H1 (cell line): ENCODE measurements around the gene ASTL. TPM values are rescaled to one million over a fixed set of nuclear protein-coding genes. Genes with fewer than 3 reads are reported as not detected.

Experiments used
- CTCF ChIA-PET: fragments of 300-600 bp; sonication (Branson Sonifier 250); formaldehyde crosslinking; loops from one replicate; lab custom pipeline; 2021; ENCODE audit not compliant: partially characterized antibody; lab: Charles Lee
- POLR2A ChIA-PET: fragments of 300-600 bp; sonication (Branson Sonifier 250); formaldehyde crosslinking; loops from one replicate; lab custom pipeline; 2021; ENCODE audit warnings: inconsistent platforms; ENCODE audit not compliant: partially characterized antibody; lab: Charles Lee
- DNase-seq, 2 experiments: peaks; one replicate each; pipeline versions ENCODE4 v3.0.0 to v3.0.0-alpha.2; 2010 to 2022; ENCODE audit warnings: low spot score in 2 of 2, low read depth in 1 of 2, mixed read lengths in 1 of 2
- FAIRE-seq: peaks from 2 replicates; lab custom pipeline; 2011; peaks lifted over from hg19 to GRCh38; lab: Jason Lieb, UNC
- H2AFZ ChIP-seq: 2 replicates; pipeline ENCODE4 v1.8.1; 2012; ENCODE audit warnings: low read length, inconsistent platforms
- H2AK5ac ChIP-seq: 2 replicates; pipeline ENCODE4 v1.6.1; 2013; ENCODE audit warnings: low read depth, low read length
- H2BK120ac ChIP-seq: replicated peaks from 2 replicates; pipeline ENCODE3; 2013; ENCODE audit warnings: low read depth, low read length, inconsistent platforms
- H2BK12ac ChIP-seq: 2 replicates; pipeline ENCODE4 v1.6.1; 2013; ENCODE audit warnings: low read depth, low read length
- H2BK15ac ChIP-seq: 2 replicates; pipeline ENCODE4 v1.6.1; 2013; ENCODE audit warnings: low read length
- H2BK20ac ChIP-seq: 2 replicates; pipeline ENCODE4 v1.6.1; 2013; ENCODE audit warnings: low read length
- H2BK5ac ChIP-seq: 2 replicates; pipeline ENCODE4 v1.6.1; 2013; ENCODE audit warnings: low read depth, low read length
- H3K14ac ChIP-seq: 2 replicates; pipeline ENCODE4 v1.6.1; 2013; ENCODE audit warnings: inconsistent platforms; ENCODE audit not compliant: insufficient read length
- H3K18ac ChIP-seq: 2 replicates; pipeline ENCODE4 v1.6.1; 2013; ENCODE audit warnings: low read length; ENCODE audit errors: extremely low read depth
- H3K23ac ChIP-seq: 2 replicates; pipeline ENCODE4 v1.6.1; 2013; ENCODE audit warnings: inconsistent platforms; ENCODE audit not compliant: insufficient read length
- H3K23me2 ChIP-seq: 2 replicates; pipeline ENCODE4 v1.6.1; 2013; ENCODE audit warnings: low read depth, low read length
- H3K27ac ChIP-seq: 2 replicates; pipeline ENCODE4 v1.6.1; 2011; ENCODE audit warnings: low read depth, low read length, inconsistent platforms
- H3K27me3 ChIP-seq, 4 experiments: replicated peaks in 1 of 4; 1 replicate in 1 of 4; 2 replicates in 3 of 4; pipeline versions ENCODE4 v1.6.1 to v1.8.1; 2011 to 2013; ENCODE audit warnings: low read length in 3 of 4, mild to moderate bottlenecking in 3 of 4, inconsistent platforms in 2 of 4, mixed read lengths in 2 of 4, moderate library complexity in 1 of 4; ENCODE audit not compliant: control insufficient read depth in 3 of 4, insufficient read depth in 3 of 4; ENCODE audit errors: extremely low read depth in 1 of 4
- H3K36me3 ChIP-seq, 4 experiments: 2 replicates each; pipeline versions ENCODE4 v1.6.1 to v1.8.1; 2011 to 2013; ENCODE audit warnings: mild to moderate bottlenecking in 4 of 4, low read length in 3 of 4, moderate library complexity in 2 of 4, control low read depth in 1 of 4, inconsistent platforms in 1 of 4; ENCODE audit not compliant: insufficient read depth in 4 of 4, control insufficient read depth in 2 of 4
- H3K4ac ChIP-seq: replicated peaks from 2 replicates; pipeline ENCODE3; 2013; ENCODE audit warnings: low read length, low read depth, mixed read lengths, inconsistent platforms; ENCODE audit not compliant: insufficient read length
- H3K4me1 ChIP-seq, 4 experiments: replicated peaks in 1 of 4; 1 replicate in 1 of 4; 2 replicates in 3 of 4; pipeline versions ENCODE4 v1.6.1 to v1.8.1; 2011 to 2013; ENCODE audit warnings: low read length in 3 of 4, inconsistent platforms in 2 of 4, mixed read lengths in 1 of 4; ENCODE audit not compliant: insufficient read depth in 4 of 4, control insufficient read depth in 3 of 4
- H3K4me2 ChIP-seq, 2 experiments: 2 replicates each; pipeline versions ENCODE4 v1.6.1 to v1.8.1; 2011 to 2013; ENCODE audit warnings: low read depth in 2 of 2, low read length in 2 of 2, control low read depth in 1 of 2, inconsistent platforms in 1 of 2, mild to moderate bottlenecking in 1 of 2; ENCODE audit not compliant: insufficient read depth in 1 of 2
- H3K4me3 ChIP-seq, 4 experiments: fragments of 200-600, 300-600 bp in 1 of 4; sonication (generic), shearing (Covaris generic), sonication (Bioruptor Twin) in 1 of 4; 2 replicates each; pipeline versions ENCODE4 v1.5.1 to v1.8.1; 2011 to 2016; ENCODE audit warnings: low read length in 4 of 4, low read depth in 3 of 4, control low read depth in 2 of 4, inconsistent platforms in 2 of 4, mild to moderate bottlenecking in 2 of 4, mixed read lengths in 1 of 4, moderate library complexity in 1 of 4; ENCODE audit not compliant: insufficient read depth in 2 of 4; ENCODE audit errors: extremely low read depth in 1 of 4
- H3K56ac ChIP-seq: replicated peaks from 2 replicates; pipeline ENCODE3; 2013; ENCODE audit warnings: low read depth, mild to moderate bottlenecking, mixed read lengths, low read length, inconsistent platforms; ENCODE audit not compliant: insufficient read length
- H3K79me1 ChIP-seq: 2 replicates; pipeline ENCODE4 v1.6.1; 2013; ENCODE audit warnings: low read depth, low read length, control low read depth
- H3K79me2 ChIP-seq, 2 experiments: 2 replicates each; pipeline versions ENCODE4 v1.6.1 to v1.8.1; 2012 to 2013; ENCODE audit warnings: low read length in 2 of 2, mild to moderate bottlenecking in 2 of 2, inconsistent platforms in 1 of 2; ENCODE audit not compliant: insufficient read depth in 2 of 2, control insufficient read depth in 1 of 2
- H3K9ac ChIP-seq, 4 experiments: replicated peaks in 1 of 4; 1 replicate in 1 of 4; 2 replicates in 3 of 4; pipeline versions ENCODE4 v1.6.1 to v1.8.1; 2011 to 2013; ENCODE audit warnings: low read depth in 3 of 4, low read length in 3 of 4, control low read depth in 2 of 4, mild to moderate bottlenecking in 2 of 4, moderate library complexity in 2 of 4, inconsistent platforms in 1 of 4; ENCODE audit errors: extremely low read depth in 1 of 4
- H3K9me3 ChIP-seq, 2 experiments: 2 replicates each; pipeline versions ENCODE4 v1.6.1 to v1.8.1; 2012 to 2013; ENCODE audit warnings: mild to moderate bottlenecking in 2 of 2, moderate library complexity in 2 of 2, control low read depth in 1 of 2, inconsistent platforms in 1 of 2, low read depth in 1 of 2, low read length in 1 of 2, mixed read lengths in 1 of 2; ENCODE audit not compliant: insufficient read depth in 2 of 2
- H4K20me1 ChIP-seq, 2 experiments: replicated peaks in 1 of 2; 2 replicates each; pipeline versions ENCODE3 to v1.8.1; 2011 to 2013; ENCODE audit warnings: inconsistent platforms in 2 of 2, low read length in 2 of 2, mild to moderate bottlenecking in 1 of 2; ENCODE audit not compliant: insufficient read depth in 2 of 2, control insufficient read depth in 1 of 2
- H4K5ac ChIP-seq: 2 replicates; pipeline ENCODE4 v1.6.1; 2013; ENCODE audit warnings: low read length, low read depth, mixed read lengths, inconsistent platforms; ENCODE audit not compliant: insufficient read length
- H4K8ac ChIP-seq: 2 replicates; pipeline ENCODE4 v1.8.0; 2013; ENCODE audit warnings: mild to moderate bottlenecking, moderate library complexity, low read length, inconsistent platforms; ENCODE audit not compliant: insufficient read depth; ENCODE audit errors: extremely low read depth
- H4K91ac ChIP-seq: replicated peaks from 2 replicates; pipeline ENCODE3; 2013; ENCODE audit warnings: low read length, mixed read lengths, inconsistent platforms; ENCODE audit not compliant: insufficient read length
- ASH2L ChIP-seq: fragments of 200-600, 300-600 bp; sonication (generic); IDR thresholded peaks from one replicate; pipeline ENCODE4 v1.7.1; 2017; ENCODE audit warnings: low read length
- BCL11A ChIP-seq, 2 experiments: IDR thresholded peaks; one replicate each; pipeline ENCODE4 v1.6.1; 2011; ENCODE audit warnings: low read depth in 2 of 2, low read length in 2 of 2, mild to moderate bottlenecking in 2 of 2
- CBX8 ChIP-seq: fragments of 300-800, 300-1000 bp; sonication (generic); IDR thresholded peaks from 2 replicates; pipeline ENCODE4 v1.7.1; 2016; ENCODE audit warnings: low read depth, low read length, borderline replicate concordance
- CHD1 ChIP-seq: IDR thresholded peaks from 2 replicates; pipeline ENCODE4 v1.6.1; 2012; ENCODE audit warnings: low read depth, low read length, improper control_type of control experiment
- CREB1 ChIP-seq: IDR thresholded peaks from 2 replicates; pipeline ENCODE4 v1.6.1; 2012; ENCODE audit warnings: inconsistent platforms
- EP300 ChIP-seq, 2 experiments: IDR thresholded peaks; 1 replicate in 1 of 2; 2 replicates in 1 of 2; pipeline ENCODE4 v1.6.1; 2011 to 2012; ENCODE audit warnings: low read depth in 2 of 2, low read length in 2 of 2, mild to moderate bottlenecking in 2 of 2, borderline replicate concordance in 1 of 2, inconsistent platforms in 1 of 2, moderate library complexity in 1 of 2
- GABPA ChIP-seq: IDR thresholded peaks from 2 replicates; pipeline ENCODE4 v1.6.1; 2011; ENCODE audit warnings: mild to moderate bottlenecking, low read length, moderate library complexity, borderline replicate concordance; ENCODE audit not compliant: insufficient read depth
- KDM4A ChIP-seq: IDR thresholded peaks from one replicate; pipeline ENCODE4 v1.7.1; 2012; ENCODE audit warnings: low read depth, mild to moderate bottlenecking, moderate library complexity, low read length, inconsistent platforms; ENCODE audit not compliant: severe bottlenecking
- MAFK ChIP-seq: IDR thresholded peaks from 2 replicates; pipeline ENCODE4 v1.6.1; 2012; ENCODE audit warnings: low read depth, mild to moderate bottlenecking, improper control_type of control experiment, low read length
- RBBP5 ChIP-seq: IDR thresholded peaks from 2 replicates; pipeline ENCODE4 v1.7.1; 2012; ENCODE audit warnings: low read depth, mild to moderate bottlenecking, inconsistent platforms, low read length, moderate library complexity, borderline replicate concordance
- SAP30 ChIP-seq: fragments of 300-600 bp; sonication (generic); IDR thresholded peaks from 2 replicates; pipeline ENCODE4 v1.7.1; 2012; ENCODE audit warnings: low read length, moderate library complexity, mild to moderate bottlenecking, inconsistent platforms; ENCODE audit not compliant: insufficient read depth, insufficient replicate concordance
- TAF7 ChIP-seq: optimal IDR thresholded peaks from 2 replicates; pipeline ENCODE3; 2011; ENCODE audit warnings: low read depth, mild to moderate bottlenecking, inconsistent platforms, low read length, moderate library complexity, borderline replicate concordance
- WGBS, 2 experiments: shearing (Covaris generic) in 1 of 2; methylation state at CpG; one replicate each; pipeline versions ENCODE4 v1.1.6 to v1.1.7; 2013 to 2015; ENCODE audit warnings: low lambda C conversion rate in 2 of 2, mixed read lengths in 2 of 2, inconsistent platforms in 1 of 2, low coverage in 1 of 2, missing lambda C conversion rate in 1 of 2; ENCODE audit not compliant: insufficient replicate concordance in 2 of 2, insufficient coverage in 1 of 2, insufficient read length in 1 of 2; ENCODE audit errors: extremely low coverage in 1 of 2, missing lambda C conversion rate in 1 of 2; 5-methylcytosine and 5-hydroxymethylcytosine counted together
- polyA plus RNA-seq, 7 experiments: library from polyadenylated mRNA; depleted of rRNA in 3 of 7; stranded (reverse) in 5 of 7; unstranded in 2 of 7; fragments of >200 nt in 5 of 7; fragments of 200-250 nt in 2 of 7; gene quantifications; 1 replicate in 5 of 7; 2 replicates in 1 of 7; 4 replicates in 1 of 7; pipeline versions ENCODE4 v1.2.1 to v1.2.3, GENCODE V29; 2011 to 2013; ENCODE audit warnings: missing spikeins in 2 of 7, mixed read lengths in 2 of 7
- total RNA-seq: library from RNA; stranded (reverse); fragmentation: NEBNext Ultra II Directional; extraction: Animal tissue kit (Norgen Biotek cat#: 25700); gene quantifications from 2 replicates; pipeline ENCODE4 v1.2.1, GENCODE V29; 2021

ASTL gene
- total and polyA plus RNA-seq, 2 of the 8 experiments (the other 6 are each of a cell fraction or from before 2014, with no cell fraction given): 0.60 to 1.4 TPM

DNA sequence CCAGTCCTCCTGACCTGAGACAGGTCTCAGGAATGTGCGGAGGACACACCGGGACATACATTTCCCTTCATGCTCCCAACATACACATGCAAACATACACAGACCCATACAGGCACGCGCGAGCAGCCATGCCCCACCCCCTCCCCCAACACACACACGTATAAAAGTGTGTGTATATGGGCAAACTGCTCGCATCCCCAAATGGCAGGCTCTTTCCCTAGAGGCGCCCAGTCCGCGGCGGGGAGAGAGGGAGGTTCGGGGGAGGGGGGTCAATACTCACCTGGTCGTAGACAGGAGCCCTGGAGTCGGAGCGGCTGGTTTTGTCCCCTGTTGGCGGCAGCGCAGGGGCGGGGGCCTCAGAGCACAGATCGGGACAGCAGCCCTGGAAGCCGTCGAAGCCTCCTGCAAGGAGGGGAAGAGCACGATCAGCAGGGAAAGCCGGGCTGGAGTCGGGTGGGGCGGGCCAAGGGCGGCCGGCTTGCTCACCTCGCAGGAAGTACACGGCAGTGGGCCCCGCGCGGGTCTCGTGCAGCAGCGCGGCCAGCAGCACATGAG, 6.3 kb upstream of the ASTL start:
- Histone ChIP-seq H2BK15ac (peak overlapping the region; percentile 90; the same call in 1 of the 2 replicates), H3K9me3 (no peaks in the 10 kb centered on the region), H3K14ac (no peak overlapping the region), H3K27ac (no peak overlapping the region), H3K79me2 (no peaks in the 10 kb centered on the region), H2BK120ac (no peak overlapping the region), H3K36me3 (no peaks in the 10 kb centered on the region), H4K20me1 (no peaks in the 10 kb centered on the region), H3K23ac (no peak overlapping the region), H2BK5ac (no peak overlapping the region), H3K23me2 (peaks cover 7% of the 10 kb centered on the region), H4K8ac (peak overlapping the region; percentile 95), H3K18ac (peak overlapping the region; percentile 87; the same call in 1 of the 2 replicates), H3K27me3 (peaks cover 4 to 30% (median 20%) of the 10 kb centered on the region in 4 experiments; a peak in 6 of 7 replicates), H3K56ac (no peak overlapping the region), H3K4me1 (peaks cover 0 to 42% (median 30%) of the 10 kb centered on the region in 4 experiments; a peak in 6 of 7 replicates), H2BK20ac (no peak overlapping the region), H4K5ac (no peak overlapping the region), H3K79me1 (no peaks in the 10 kb centered on the region), H3K4me3 (peak overlapping the region; percentile 38 to 69 (median 41)), H2AK5ac (no peak overlapping the region), H3K4ac (peak overlapping the region; percentile 83), H3K4me2 (peak overlapping the region; percentile 66 to 89), H3K9ac (peak overlapping the region; percentile 30 to 88 (median 54); a peak in 5 of 7 replicates), H4K91ac (peak overlapping the region; percentile 73), H2BK12ac (peak overlapping the region; percentile 75; the same call in 1 of the 2 replicates), H2AFZ (no peak overlapping the region; the same call in 1 of the 2 replicates)
- FAIRE-seq (no peak), DNase-seq (peak in 1 of 2 experiments; percentile 68)
- CTCF ChIA-PET: interaction anchor here (0.8 to 13.4 kb wide), 10 partner anchors 6 to 126 kb away, joined by 3 to 155 read pairs (median 6); partner anchors contain the start of gene ADRA2B
- POLR2A ChIA-PET: interaction anchor here (0.5 to 2.0 kb wide), 9 partner anchors 12 to 1072 kb away, joined by 3 to 6 read pairs (median 3); partner anchors contain the start of genes ADRA2B and STARD7
- TF ChIP-seq RBBP5 (peak; percentile 44; the same call in 1 of the 2 replicates), TAF7 (peak; percentile 59), CBX8 (no peak), ASH2L (peak; percentile 16), CHD1 (no peak), EP300 (IDR thresholded peaks at IDR 0.05; ENCODE audit: borderline replicate concordance in 1 of 2, low read depth in 2 of 2, low read length in 2 of 2) (no peak), KDM4A (peak; percentile 83), CREB1 (no peak), GABPA (no peak), MAFK (no peak), SAP30 (peak; percentile 47), BCL11A (IDR thresholded peaks at IDR 0.05; ENCODE audit: low read depth in 2 of 2, low read length in 2 of 2) (no peak)
- 9% methylated on average over 30 of the region's 35 CpGs; no CpG with 5 or more reads in 1 of the 2 experiments for WGBS, 2 experiments
